Activated CD4-positive, alpha-beta T cell treated with anti-CD3 and anti-CD28 coated beads, Interleukin-2, amount 50 U/mL, for 4 hours (primary cell): ENCODE results near the gene GLRA1.

Experiments used
- DNase-seq, 2 experiments: peaks; one replicate each; pipeline ENCODE4 v3.0.0-alpha.2; 2020

GLRA1 gene

GRCh38 chr5:151924564-151925301 is at the start of gene GLRA1:
GLRA1 (minus strand) TSS chr5:151924851; CDS start chr5:151924549, 302 bp downstream.
- DNase-seq: peak; percentile 25 to 48

DNA sequence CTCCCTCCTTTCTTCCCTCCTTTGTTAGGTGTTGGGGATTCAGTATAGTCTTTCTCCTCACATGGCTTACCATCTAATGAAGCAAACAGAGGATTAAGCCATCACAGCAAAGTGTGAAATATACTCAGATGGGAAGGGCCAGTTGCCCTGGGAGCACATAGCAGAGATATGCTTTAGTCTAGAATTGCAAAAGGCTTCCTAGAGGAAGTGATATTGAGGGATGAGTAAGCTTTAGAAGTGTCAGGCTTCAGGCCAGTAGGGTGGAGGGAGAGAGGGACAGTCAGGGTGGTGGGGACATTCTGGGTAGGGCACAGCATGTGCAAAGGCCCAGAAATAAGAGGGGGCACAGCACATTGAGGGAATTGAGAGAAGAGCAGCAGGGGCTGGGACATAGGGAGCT is 46.2 kb upstream of the GLRA1 start:
- DNase-seq: no peak

DNA sequence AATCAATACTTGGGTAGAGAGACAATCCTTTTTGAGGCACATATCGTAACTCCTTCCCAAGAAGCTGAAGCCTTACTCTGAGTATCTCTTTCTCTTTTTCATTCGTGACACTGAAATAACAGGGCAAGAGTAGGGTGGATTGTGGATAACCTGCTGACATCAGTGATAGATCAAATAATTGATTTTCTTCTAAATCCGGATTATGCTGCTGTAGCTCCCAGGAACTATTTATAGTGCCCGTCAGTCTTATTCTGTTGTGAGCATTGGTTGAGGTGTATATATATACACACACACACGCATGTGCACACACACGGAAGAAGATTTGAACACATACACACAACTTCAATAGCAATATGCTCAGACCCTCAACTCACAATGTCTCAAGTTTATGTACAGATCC is 43.2 kb upstream of the GLRA1 start:
- DNase-seq: no peak

DNA sequence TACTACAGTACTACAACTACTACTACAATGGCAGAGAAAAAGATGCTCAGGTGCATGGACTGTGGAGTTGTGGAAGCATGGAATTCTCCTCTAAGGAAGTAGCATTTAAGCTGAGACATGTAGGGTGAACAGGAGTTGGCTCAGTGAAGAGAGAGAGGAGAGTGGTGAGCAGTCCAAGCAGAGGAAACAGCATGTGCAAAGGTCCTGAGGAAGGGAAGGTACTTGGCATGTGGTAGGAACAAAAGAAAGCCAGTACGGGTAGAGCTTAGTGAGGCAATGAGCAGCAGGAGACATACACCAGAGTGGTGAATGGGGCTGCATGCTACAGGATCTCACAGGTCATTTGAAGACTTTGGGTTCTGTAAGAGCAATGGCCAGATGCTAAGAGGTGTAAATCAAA is 41.4 kb upstream of the GLRA1 start:
- no peak for DNase-seq

GRCh38 chr5:151964471-151964870 is 39.8 kb upstream of the GLRA1 start:
- no peak for DNase-seq

DNA sequence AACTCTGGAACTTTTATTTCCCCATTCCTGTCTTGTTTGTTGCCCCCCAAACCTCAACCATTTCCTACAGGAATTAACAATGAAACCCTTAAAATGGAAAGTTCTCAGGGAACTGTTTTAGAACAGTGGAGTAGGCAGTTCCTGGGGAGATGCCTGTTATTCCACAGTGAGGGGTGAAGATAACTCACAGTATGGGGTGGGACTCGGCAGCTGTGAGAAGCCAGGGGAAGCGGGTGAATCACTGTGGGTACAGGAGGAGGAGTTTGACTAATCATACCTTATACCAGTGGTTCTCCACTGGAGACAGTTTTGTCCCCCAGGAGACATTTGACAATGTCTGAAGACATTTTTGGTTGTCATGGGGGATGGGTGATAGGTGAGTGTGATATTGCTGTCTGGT is 36.9 kb upstream of the GLRA1 start:
- no peak for DNase-seq

DNA sequence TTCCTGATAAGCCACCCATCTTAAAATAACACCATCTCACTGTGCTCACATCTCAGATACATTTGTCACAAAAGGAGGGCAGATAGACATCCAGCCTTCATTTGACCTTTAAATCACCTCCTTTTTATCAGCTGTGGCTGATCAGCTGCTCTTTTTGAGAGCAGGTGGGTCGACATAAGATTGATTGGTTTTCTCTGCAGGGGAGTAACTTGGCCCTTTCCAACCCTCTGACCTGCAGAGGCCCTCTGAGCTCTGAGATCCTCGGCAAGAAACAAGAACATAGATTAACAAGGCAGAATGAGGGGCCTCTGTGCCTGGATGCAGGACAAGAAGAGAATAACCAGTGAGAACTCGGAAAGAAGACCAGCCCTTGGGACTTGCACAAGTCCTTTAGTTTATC is 33.5 kb upstream of the GLRA1 start:
- DNase-seq: no peak

GRCh38 chr5:151956725-151957124 is 32.1 kb upstream of the GLRA1 start:
- no peak for DNase-seq

DNA sequence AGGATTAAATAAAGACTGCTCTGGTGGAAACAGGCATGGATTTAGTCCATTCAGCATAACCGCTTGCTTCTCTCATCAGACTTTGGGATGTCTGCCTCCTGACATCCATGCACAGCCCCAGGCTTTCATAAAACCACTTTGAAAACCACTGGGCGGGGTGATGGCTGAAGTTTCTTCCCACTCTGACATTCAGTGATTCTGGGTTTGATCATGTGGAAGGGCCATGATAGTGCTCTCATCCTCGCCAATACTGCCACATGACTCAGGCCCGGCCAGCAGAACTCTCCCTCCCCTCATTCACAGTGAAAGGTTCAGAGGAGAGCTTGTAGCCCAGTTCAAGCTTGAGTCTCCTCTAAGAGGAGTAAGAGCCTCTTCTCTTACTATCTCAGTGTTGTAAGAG is 29.6 kb upstream of the GLRA1 start:
- DNase-seq: no peak

GRCh38 chr5:151953833-151954232 is 29.2 kb upstream of the GLRA1 start:
- DNase-seq: no peak

DNA sequence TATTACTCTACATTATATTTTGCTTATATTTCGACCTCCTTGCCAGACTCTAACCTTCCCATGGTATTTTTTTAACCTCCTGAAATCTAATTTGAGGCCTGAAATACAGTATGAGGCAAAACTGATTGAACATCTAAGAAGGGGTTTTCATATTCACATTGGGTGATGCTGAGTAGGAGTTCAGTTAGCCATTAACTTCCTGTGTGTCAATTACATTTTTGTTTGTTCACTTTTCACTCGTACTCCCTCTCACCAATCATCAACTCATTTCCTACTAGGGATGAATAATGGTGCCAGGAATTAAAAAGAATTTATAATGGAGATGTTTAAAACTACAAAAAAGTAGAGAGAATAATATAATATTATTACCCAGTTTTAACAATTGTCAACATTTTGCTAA is 27.6 kb upstream of the GLRA1 start:
- no peak for DNase-seq

DNA sequence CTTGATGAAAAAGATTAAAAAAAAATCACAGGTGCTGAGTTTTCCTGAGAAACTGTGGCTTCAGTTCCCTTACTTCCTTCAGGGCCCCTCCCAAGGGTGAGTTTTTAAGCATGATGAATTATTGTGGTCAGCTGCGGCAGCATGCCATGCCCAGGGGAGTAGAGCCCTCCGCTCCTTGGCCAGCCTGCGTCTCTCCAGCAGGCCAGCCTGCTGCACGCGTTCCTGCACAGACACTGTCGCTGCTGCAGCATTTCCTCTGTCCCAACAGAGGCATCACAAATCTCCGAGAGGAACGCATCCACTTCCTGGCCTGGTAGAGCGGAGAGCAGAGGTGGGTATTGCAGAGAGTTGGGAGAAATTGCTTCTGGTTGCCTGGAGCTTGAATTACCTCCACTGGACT is 26.1 kb upstream of the GLRA1 start:
- DNase-seq: no peak

DNA sequence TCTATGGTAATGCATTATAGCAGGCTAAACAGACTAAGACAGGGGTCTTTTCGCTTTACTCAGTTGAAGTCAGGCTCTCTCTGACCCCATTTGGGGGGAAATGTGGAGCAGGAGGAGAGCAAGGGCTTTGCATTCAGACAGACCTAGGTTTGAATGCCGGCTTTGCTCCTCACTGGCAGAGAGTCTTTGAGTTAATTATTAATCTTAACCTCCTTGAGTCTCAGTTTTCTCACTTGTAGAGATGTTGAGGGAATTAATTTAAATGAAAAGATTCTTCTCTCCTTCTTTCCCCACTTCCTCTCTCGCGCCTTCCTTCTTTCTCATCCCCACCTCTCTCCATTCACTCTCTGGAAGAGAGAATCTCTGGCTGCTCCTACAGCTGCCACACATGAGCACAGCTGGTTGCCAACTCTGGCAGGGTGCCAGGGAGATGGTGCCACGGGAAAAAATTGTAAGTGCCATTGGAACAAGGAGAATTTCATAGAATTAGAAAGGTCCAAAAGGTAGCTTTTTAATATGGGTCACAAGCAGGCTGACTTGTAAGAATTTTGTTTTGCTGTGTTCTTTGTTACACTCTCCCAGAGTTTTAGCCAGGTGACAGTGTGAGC is 25.2 kb upstream of the GLRA1 start:
- DNase-seq: no peak

- DNase-seq: no peak
These were observed 24.5 kb upstream of the GLRA1 start for GRCh38 chr5:151949113-151949512.

GRCh38 chr5:151947931-151948608 is 23.4 kb upstream of the GLRA1 start:
- no peak for DNase-seq

DNA sequence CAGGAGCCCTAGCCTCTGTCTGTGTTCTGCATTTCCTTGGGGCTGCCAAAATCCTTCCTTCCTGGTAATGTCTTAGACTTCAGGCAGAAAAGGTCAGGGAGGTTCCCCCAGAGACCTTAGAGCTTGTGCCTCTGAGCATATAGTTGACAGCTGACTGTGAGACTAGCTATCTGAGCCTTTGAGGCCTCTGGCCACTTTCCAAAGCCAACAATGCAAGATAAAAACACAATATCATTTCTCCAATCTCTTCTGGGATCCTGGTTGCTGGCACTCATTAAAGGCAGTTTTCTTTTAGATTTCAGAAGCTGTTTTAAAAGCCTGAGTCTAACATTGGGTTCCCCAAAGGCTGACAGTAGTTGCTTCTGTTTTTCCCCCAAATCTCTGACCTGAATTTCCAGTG is 13.2 kb upstream of the GLRA1 start:
- DNase-seq: no peak

- no peak for DNase-seq
These were observed 10.6 kb upstream of the GLRA1 start for GRCh38 chr5:151935135-151935695.

GRCh38 chr5:151931260-151931659 is 6.6 kb upstream of the GLRA1 start:
- no peak for DNase-seq

DNA sequence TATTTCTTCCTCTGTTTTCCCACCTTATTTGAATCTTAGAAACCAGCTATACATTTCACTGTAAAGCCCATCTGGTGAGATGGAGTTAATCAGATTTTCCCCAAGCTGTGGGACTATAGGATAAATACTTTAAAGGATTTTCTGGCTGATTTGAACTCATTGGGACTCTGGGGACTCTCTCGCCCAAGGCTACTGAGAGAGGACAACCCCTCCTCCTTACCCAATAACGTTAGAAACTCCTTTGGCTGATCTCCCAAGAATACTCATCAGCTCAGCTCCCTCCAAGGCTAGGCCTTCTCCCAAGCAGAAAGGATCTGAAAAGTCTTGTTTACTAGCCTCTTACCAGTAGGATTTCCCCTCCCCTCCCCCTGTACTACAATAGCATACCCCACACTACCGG is 1.5 kb upstream of the GLRA1 start:
- no peak for DNase-seq

GRCh38 chr5:151925340-151925739 is 689 bp upstream of the GLRA1 start:
- no peak for DNase-seq

DNA sequence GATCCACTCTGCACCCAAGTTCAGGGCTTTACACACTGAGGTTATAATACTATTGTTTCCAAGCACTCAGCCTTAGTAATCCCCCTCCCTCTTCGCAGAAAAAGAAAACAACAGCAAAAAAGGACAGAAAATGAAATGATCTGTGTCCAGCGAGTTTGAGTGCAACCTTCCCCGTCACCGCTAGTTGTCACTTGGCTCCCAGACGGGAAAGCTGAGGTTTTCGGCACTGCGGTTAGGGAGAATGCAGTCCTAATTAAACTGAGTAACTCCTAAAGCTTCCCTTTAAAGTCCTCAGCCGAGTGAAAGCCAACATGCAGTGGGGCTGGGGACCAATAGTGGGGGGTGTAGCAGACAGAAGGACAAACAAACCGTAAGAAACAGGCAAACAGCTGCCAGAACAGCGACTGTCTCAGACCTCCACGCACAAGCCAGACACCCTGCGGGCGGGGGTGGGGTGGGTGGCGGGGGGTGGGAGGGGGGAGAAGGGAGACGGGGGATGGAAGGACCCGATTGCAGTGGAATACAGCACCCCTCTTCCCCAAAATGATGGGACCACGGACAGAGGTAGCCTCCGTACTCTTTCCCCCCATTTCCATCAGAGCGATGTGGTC is 680 bp downstream of the GLRA1 start:
- no peak for DNase-seq

DNA sequence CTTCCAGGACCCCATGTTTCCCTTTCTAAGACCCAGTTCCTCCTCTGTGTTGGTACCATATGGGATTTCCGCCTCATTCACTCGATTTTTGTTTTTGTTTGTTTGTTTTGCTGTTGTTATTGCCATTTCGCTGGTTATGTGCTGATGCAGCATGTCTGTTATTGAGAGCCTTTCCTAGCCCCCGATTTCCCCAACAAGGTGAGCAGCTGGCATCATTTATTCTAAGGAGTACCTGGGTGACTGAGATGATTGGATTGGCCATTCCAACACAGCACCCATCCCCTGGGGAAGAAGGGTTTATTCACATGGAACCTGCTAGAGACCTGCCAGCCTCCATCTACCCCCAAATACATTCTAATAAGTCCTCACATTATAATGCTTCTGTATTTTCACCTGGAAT is 2.7 kb downstream of the GLRA1 start:
- no peak for DNase-seq

- DNase-seq: no peak
These were observed 6.7 kb downstream of the GLRA1 start for GRCh38 chr5:151917904-151918303.

DNA sequence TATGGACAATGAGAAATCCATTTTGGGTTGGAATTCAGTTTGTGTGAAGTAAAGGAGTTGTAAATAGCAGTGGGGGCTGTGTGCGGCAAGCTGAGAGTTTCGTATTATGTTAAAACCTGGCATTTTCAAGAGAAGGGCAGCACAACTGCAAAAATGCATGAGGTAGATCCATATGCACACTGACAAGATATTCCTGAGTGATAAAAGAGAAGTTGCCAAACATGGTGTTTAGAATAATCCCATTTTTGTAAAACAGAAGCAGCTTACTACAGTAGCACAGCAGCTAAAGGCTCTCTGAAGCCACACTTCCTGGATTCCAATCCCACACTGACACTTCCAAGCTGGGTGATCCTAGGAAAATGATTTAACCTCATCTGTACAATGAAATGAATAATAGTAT is 11.2 kb downstream of the GLRA1 start:
- DNase-seq: no peak
